HFF-Myc (cell line): ENCODE measurements around the gene RAB3C.

Experiments
- DNase-seq: peaks from one replicate; pipeline ENCODE4 v3.0.0-alpha.2; 2011; ENCODE audit warnings: low read depth; ENCODE audit errors: extremely low read depth
- H3K4me3 ChIP-seq: replicated peaks from 2 replicates; pipeline ENCODE4 v1.5.1; 2011; ENCODE audit warnings: low read depth, mild to moderate bottlenecking, control low read depth, low read length
- TF ChIP-seq, protein P1 (sequence below): IDR thresholded peaks from 2 replicates; pipeline ENCODE4 v1.5.1; 2012; ENCODE audit warnings: mild to moderate bottlenecking, low read depth, low read length, control low read depth; ENCODE audit errors: missing control alignments

The RAB3C gene

GRCh38 chr5:58793888-58794657, 211.2 kb downstream of the RAB3C start:
- no peak overlapping the region for H3K4me3 ChIP-seq
- TF ChIP-seq, protein P1, sequence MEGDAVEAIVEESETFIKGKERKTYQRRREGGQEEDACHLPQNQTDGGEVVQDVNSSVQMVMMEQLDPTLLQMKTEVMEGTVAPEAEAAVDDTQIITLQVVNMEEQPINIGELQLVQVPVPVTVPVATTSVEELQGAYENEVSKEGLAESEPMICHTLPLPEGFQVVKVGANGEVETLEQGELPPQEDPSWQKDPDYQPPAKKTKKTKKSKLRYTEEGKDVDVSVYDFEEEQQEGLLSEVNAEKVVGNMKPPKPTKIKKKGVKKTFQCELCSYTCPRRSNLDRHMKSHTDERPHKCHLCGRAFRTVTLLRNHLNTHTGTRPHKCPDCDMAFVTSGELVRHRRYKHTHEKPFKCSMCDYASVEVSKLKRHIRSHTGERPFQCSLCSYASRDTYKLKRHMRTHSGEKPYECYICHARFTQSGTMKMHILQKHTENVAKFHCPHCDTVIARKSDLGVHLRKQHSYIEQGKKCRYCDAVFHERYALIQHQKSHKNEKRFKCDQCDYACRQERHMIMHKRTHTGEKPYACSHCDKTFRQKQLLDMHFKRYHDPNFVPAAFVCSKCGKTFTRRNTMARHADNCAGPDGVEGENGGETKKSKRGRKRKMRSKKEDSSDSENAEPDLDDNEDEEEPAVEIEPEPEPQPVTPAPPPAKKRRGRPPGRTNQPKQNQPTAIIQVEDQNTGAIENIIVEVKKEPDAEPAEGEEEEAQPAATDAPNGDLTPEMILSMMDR = no peak
- no peak for DNase-seq

DNA sequence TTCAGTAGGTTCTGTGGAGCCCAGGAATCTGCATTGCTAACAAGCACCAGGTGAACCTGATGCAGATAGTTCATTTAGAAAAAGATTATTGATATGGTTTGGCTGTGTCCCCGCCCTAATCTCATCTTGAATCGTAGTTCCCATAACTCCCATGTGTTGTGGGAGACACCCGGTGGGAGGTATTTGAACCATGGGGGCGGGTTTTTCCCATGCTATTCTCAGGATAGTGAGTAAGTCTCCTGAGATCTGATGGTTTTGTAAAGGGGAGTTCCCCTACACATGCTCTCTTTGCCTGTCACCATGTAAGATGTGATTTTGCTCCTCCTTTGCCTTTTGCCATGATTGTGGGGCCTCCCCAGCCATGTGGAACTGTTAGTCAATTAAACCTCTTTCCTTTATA, 212.0 kb downstream of the RAB3C start:
- TF ChIP-seq, protein P1 = no peak
- no peak overlapping the region for H3K4me3 ChIP-seq
- DNase-seq = no peak

GRCh38 chr5:58795327-58795726, 212.5 kb downstream of the RAB3C start:
- TF ChIP-seq, protein P1 = no peak
- no peak overlapping the region for H3K4me3 ChIP-seq
- DNase-seq = no peak

DNA sequence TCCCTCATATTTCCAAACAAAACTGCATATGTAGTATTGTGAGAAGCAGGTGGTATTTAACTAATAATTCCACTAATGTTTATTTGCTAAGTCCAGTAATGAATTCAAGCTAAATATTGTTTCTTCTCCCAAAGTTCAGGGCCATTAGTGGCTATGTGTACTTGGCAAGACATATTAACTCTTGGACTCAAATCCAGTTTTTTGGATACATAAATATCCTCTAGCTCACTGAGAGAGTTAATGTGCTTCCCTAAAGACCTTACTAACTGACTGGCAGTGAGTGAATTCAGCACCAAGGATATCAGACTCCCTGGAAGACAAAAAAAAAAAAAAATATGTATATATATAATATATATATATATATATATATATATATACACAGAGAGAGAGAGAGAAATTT, 214.1 kb downstream of the RAB3C start:
- TF ChIP-seq, protein P1 = no peak
- no peak for DNase-seq
- no peak overlapping the region for H3K4me3 ChIP-seq

- H3K4me3 ChIP-seq = no peak overlapping the region
- no peak for DNase-seq
- TF ChIP-seq, protein P1 = no peak
Observed at GRCh38 chr5:58800356-58800755, 217.5 kb downstream of the RAB3C start.

DNA sequence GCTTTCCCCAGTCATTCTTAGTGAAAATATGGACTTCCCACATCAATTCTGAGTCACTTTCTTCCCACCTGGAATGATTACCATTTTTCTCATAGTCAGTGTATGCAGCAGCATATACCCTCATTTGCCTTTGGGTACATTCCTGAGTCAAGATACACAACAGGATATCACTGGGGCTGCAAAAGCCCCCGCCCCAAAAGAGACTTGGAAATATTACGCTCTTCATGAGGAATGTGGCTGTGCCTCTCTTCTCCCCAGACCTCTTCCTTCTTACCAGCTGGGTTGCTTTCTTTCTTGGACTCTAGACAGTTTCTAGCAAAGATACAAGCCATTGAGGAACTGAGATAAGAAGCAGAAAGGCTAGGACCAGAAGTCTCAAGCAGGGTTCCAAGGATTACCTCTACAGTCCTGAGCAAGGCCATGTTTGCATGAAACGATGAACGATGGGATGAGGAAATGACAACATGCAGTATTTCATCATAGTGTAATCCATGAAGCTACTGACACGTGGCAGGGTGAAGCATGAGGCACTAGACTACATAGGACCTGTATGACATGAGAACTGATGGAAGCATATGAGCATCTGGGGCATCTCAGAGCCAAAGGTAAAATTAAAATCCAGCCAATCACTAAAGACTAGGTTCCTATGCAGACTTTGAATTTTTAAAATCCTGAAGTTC, 218.1 kb downstream of the RAB3C start:
- TF ChIP-seq, protein P1 = no peak
- DNase-seq = no peak
- H3K4me3 ChIP-seq = no peak overlapping the region
